Testis (tissue), 3 donors: Measurements from ENCODE around the gene HEXD. TPM values are rescaled to one million over a fixed set of nuclear protein-coding genes. Genes with fewer than 3 reads are reported as not detected.

Experiments used
- DNase-seq: peaks from one replicate; pipeline ENCODE4 v3.0.0-alpha.2; 2019
- H3K27ac ChIP-seq, 2 donors: fragments of 200-600 bp; sonication (generic); one replicate each; pipeline ENCODE4 v1.5.1; 2019
- H3K27me3 ChIP-seq: fragments of 200-600 bp; sonication (generic); one replicate; pipeline ENCODE4 v1.5.1; 2019
- H3K36me3 ChIP-seq: fragments of 200-600 bp; sonication (generic); one replicate; pipeline ENCODE4 v1.5.1; 2017; ENCODE audit warnings: low read depth; ENCODE audit errors: missing control alignments
- H3K4me1 ChIP-seq: fragments of 200-600 bp; sonication (generic); one replicate; pipeline ENCODE4 v1.5.1; 2019
- H3K4me3 ChIP-seq, 2 donors: fragments of 200-600 bp; sonication (generic); one replicate each; pipeline ENCODE4 v1.5.1; 2017 to 2019
- H3K9me3 ChIP-seq: fragments of 200-600 bp; sonication (generic); one replicate; pipeline ENCODE4 v1.5.1; 2017
- POLR2A ChIP-seq: fragments of 450-650 bp; IDR thresholded peaks from one replicate; pipeline ENCODE4 v1.6.1; 2017; ENCODE audit warnings: antibody characterized with exemption, mild to moderate bottlenecking, moderate library complexity
- WGBS, 2 donors: methylation state at CpG; one replicate each; pipeline ENCODE4 v1.1.5; 2018; 5-methylcytosine and 5-hydroxymethylcytosine counted together
- intact Hi-C: fragments of 100-400 bp; cut with DNase I; formaldehyde crosslinking; loops from one replicate; pipeline ENCODE4 v1.15.1; 2023; ENCODE audit warnings: low total_unique reads
- polyA plus RNA-seq: library from polyadenylated mRNA; stranded (reverse); fragments of 350-450 nt; fragmentation: Illumina TruSeq; extraction: RNeasy Lipid Tissue Mini Kit (QIAGEN cat#74804); gene quantifications from one replicate; pipeline ENCODE4 v1.2.3, GENCODE V29; 2014; ENCODE audit warnings: low read depth, low replicate concordance; ENCODE audit not compliant: insufficient read depth
- total RNA-seq, 2 donors: library from RNA; depleted of rRNA; stranded (reverse); fragments of >200 nt; gene quantifications; one replicate each; pipeline ENCODE4 v1.2.3, GENCODE V29; 2016
- TF ChIP-seq, protein P1 (sequence below), 3 experiments: fragments of 450-650 bp in 2 of 3; fragments of 200-600 bp in 1 of 3; sonication (generic) in 1 of 3; IDR thresholded peaks; one replicate each; pipeline ENCODE4 v1.5.1; 2016 to 2019; ENCODE audit warnings: antibody characterized with exemption in 3 of 3, mild to moderate bottlenecking in 2 of 3, moderate library complexity in 1 of 3

The HEXD gene
- total and polyA plus RNA-seq, 3 donors from 2014 or later, result 24.4 to 95.3 (median 90.9) TPM

- Histone ChIP-seq H3K4me1 (peaks cover 10% of the 10 kb centered on the region), H3K4me3 (no peak overlapping the region), H3K9me3 (no peaks in the 10 kb centered on the region), H3K27me3 (no peaks in the 10 kb centered on the region), H3K36me3 (peaks cover 3% of the 10 kb centered on the region), H3K27ac (no peak overlapping the region)
- WGBS, 2 donors, result 81 to 90% methylated on average over 6 of the region's 6 CpGs
- TF ChIP-seq POLR2A, result no peak
- TF ChIP-seq, protein P1, sequence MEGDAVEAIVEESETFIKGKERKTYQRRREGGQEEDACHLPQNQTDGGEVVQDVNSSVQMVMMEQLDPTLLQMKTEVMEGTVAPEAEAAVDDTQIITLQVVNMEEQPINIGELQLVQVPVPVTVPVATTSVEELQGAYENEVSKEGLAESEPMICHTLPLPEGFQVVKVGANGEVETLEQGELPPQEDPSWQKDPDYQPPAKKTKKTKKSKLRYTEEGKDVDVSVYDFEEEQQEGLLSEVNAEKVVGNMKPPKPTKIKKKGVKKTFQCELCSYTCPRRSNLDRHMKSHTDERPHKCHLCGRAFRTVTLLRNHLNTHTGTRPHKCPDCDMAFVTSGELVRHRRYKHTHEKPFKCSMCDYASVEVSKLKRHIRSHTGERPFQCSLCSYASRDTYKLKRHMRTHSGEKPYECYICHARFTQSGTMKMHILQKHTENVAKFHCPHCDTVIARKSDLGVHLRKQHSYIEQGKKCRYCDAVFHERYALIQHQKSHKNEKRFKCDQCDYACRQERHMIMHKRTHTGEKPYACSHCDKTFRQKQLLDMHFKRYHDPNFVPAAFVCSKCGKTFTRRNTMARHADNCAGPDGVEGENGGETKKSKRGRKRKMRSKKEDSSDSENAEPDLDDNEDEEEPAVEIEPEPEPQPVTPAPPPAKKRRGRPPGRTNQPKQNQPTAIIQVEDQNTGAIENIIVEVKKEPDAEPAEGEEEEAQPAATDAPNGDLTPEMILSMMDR (IDR thresholded peaks at IDR 0.05), result no peak
- intact Hi-C loops, result no loop called here
- DNase-seq, result no peak
These were observed 45.2 kb downstream of the HEXD start for GRCh38 chr17:82463391-82463790.

DNA sequence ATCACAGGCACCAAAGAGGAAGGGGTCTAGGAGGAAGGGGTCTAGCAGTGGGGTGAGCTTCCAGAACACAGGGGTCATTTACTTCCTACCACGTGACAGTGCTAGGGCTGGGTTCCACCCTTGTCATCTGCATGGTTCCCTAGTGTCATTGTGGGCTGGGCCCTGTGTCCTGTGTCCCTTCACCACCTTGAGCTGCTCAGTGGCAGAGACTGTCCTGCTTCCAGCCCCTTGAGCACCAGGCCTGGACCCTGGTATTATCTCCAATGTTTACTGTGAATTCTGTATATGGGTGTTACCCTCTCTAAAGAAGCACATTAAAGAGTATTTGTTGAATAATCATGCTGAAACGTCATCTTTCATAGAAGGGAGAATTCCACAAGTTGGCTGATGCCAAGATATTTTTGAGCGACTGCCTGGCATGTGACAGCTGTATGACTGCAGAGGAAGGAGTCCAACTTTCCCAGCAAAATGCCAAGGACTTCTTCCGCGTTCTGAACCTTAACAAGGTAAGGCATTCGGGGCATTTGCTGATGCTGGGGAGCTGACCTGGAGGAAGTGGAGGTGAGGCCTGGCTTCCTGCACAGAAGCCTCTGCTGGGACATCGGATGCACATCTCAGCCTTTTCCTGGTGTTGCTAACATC is 45.9 kb downstream of the HEXD start:
- TF ChIP-seq, protein P1 (IDR thresholded peaks at IDR 0.05), result no peak
- no peak for TF ChIP-seq POLR2A
- Histone ChIP-seq H3K27me3 (no peaks in the 10 kb centered on the region), H3K4me1 (peaks cover 10% of the 10 kb centered on the region), H3K36me3 (peaks cover 3% of the 10 kb centered on the region), H3K27ac (no peak overlapping the region), H3K9me3 (no peaks in the 10 kb centered on the region), H3K4me3 (no peak overlapping the region)
- WGBS, 2 donors, result 74 to 83% methylated on average over 7 of the region's 7 CpGs
- no peak for DNase-seq
- intact Hi-C loops, result no loop called here

DNA sequence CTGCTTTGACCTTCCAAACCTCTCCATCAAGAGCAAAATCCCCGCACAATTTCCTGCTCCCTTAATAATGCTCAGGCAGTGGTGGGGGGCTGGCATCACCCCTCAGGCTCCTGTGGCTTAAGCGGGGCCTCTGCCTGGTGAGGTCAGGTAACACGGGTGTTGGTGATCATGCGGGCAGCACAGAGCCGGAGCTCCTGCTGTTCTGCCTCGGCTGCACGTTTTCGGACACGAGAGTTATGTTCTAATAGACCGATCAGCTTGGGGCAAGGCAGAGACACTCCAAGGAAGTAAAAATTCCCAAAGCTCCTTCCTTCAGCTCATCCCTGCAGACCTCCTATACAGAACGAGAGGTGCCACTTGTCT is 46.4 kb downstream of the HEXD start:
- Histone ChIP-seq H3K27ac (no peak overlapping the region), H3K9me3 (no peaks in the 10 kb centered on the region), H3K4me3 (no peak overlapping the region), H3K36me3 (peaks cover 3% of the 10 kb centered on the region), H3K4me1 (peaks cover 6% of the 10 kb centered on the region), H3K27me3 (no peaks in the 10 kb centered on the region)
- no peak for DNase-seq
- intact Hi-C loops, result no loop called here
- 90 to 91% methylated on average over 10 to 11 of the region's 11 CpGs for WGBS, 2 donors
- no peak for TF ChIP-seq POLR2A
- TF ChIP-seq, protein P1 (IDR thresholded peaks at IDR 0.05), result no peak

DNA sequence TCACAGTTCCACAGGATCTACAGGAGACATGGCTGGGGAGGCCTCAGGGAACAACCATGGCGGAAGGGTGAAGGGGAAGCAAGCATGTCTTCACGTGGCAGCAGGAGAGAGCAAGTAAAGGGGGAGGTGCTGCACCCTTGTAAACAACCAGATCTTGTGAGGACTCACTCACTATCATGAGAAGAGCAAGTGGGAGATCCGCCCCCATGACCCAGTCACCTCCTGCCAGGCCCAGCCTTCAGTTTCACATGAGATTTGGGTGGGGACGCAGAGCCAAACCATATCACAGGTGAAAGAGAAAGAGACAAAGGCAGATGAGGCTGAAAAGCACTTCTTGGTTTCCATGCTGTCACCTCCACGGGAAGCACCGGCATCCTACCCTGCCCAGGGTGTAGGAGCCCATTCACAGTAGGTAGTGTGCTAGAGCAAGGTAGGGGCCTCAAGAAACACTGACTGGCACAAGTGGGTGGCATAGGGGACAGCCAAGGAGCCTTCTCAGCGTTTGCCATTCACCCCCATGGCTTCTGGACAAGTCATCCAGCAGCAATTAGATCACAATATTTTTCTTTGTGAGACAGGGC is 47.0 kb downstream of the HEXD start:
- 84 to 93% methylated on average over 7 of the region's 7 CpGs for WGBS, 2 donors
- no peak overlapping the region for H3K27ac ChIP-seq
- no peaks in the 10 kb centered on the region for H3K9me3 ChIP-seq
- DNase-seq, result no peak
- H3K27me3 ChIP-seq, result no peaks in the 10 kb centered on the region
- peaks cover 3% of the 10 kb centered on the region for H3K36me3 ChIP-seq
- TF ChIP-seq POLR2A, result no peak
- TF ChIP-seq, protein P1 (IDR thresholded peaks at IDR 0.05), result no peak
- peaks cover 3% of the 10 kb centered on the region for H3K4me1 ChIP-seq
- intact Hi-C loops, result no loop called here
- no peak overlapping the region for H3K4me3 ChIP-seq

- no peaks in the 10 kb centered on the region for H3K4me1 ChIP-seq
- H3K27ac ChIP-seq, result no peak overlapping the region
- intact Hi-C loops, result no loop called here
- H3K9me3 ChIP-seq, result no peaks in the 10 kb centered on the region
- TF ChIP-seq POLR2A, result no peak
- TF ChIP-seq, protein P1 (IDR thresholded peaks at IDR 0.05), result no peak
- H3K4me3 ChIP-seq, result no peak overlapping the region
- WGBS, 2 donors, result 62 to 81% methylated on average over 7 of the region's 7 CpGs
- peaks cover 3% of the 10 kb centered on the region for H3K36me3 ChIP-seq
- H3K27me3 ChIP-seq, result no peaks in the 10 kb centered on the region
- no peak for DNase-seq
These were observed 50.5 kb downstream of the HEXD start for GRCh38 chr17:82468692-82469091.
